ENCODE results near the gene LPP. TPM values are rescaled to one million over a fixed set of nuclear protein-coding genes. Genes with fewer than 3 reads are reported as not detected.

The LPP gene
- total RNA-seq, 3 donors from 2014 or later, result 262 to 816 (median 325) TPM

DNA sequence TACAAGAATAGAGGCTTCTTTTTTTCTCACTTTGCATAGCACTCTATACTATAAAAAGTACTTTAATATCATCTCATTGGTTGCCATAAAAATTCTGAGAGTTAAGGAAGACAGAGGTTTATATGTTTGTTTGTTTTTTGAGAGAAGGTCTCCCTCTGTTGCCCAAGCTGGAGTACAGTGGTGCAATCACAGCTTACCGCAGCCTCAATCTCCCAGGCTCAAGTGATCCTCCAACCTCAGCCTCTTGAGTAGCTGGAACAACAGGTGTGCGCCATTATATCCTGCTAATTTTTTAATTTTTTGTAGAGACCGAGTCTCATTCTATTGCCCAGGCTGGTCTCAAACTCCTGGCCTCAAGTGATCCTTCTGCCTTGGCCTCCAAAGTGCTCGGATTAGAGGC lies 250.2 kb downstream of the LPP start:
- intact Hi-C loops (cut with DNase I, micrococcal nuclease), result no loop called here
- H3K36me3 ChIP-seq (ENCODE audit: low read depth), result no peaks in the 10 kb centered on the region
- H3K4me1 ChIP-seq (ENCODE audit: low read depth), result no peaks in the 10 kb centered on the region
- TF ChIP-seq, protein P1, sequence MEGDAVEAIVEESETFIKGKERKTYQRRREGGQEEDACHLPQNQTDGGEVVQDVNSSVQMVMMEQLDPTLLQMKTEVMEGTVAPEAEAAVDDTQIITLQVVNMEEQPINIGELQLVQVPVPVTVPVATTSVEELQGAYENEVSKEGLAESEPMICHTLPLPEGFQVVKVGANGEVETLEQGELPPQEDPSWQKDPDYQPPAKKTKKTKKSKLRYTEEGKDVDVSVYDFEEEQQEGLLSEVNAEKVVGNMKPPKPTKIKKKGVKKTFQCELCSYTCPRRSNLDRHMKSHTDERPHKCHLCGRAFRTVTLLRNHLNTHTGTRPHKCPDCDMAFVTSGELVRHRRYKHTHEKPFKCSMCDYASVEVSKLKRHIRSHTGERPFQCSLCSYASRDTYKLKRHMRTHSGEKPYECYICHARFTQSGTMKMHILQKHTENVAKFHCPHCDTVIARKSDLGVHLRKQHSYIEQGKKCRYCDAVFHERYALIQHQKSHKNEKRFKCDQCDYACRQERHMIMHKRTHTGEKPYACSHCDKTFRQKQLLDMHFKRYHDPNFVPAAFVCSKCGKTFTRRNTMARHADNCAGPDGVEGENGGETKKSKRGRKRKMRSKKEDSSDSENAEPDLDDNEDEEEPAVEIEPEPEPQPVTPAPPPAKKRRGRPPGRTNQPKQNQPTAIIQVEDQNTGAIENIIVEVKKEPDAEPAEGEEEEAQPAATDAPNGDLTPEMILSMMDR (IDR thresholded peaks at IDR 0.05), result no peak
- no peak overlapping the region for H3K4me3 ChIP-seq
- DNase-seq (no peak), ATAC-seq (no peak)
- no peaks in the 10 kb centered on the region for H3K9me3 ChIP-seq

DNA sequence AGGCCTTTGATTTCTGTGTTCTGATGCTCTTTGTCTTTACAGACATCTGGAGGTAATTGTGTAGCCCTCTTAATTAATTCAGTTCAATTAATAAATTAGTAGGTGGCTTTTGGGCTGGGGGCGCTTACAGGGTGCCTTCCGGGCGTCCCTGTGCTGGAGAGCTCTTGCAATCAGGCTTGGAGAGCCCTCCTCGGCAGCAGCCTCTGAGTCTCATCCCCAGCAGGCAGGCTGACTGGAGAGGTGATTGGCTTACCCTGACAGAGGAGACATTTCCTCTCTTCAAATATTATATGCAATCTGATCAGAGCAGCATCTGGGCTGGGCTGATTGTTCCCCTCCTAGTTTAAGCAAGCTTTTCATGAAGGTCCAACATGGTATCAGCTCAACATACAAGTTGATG lies 250.7 kb downstream of the LPP start:
- Histone ChIP-seq H3K4me1 (ENCODE audit: low read depth) (no peaks in the 10 kb centered on the region), H3K9me3 (no peaks in the 10 kb centered on the region), H3K4me3 (no peak overlapping the region), H3K36me3 (ENCODE audit: low read depth) (no peaks in the 10 kb centered on the region)
- no peak for DNase-seq
- TF ChIP-seq, protein P1 (IDR thresholded peaks at IDR 0.05), result no peak
- ATAC-seq, result no peak
- intact Hi-C loops (cut with DNase I, micrococcal nuclease), result no loop called here

DNA sequence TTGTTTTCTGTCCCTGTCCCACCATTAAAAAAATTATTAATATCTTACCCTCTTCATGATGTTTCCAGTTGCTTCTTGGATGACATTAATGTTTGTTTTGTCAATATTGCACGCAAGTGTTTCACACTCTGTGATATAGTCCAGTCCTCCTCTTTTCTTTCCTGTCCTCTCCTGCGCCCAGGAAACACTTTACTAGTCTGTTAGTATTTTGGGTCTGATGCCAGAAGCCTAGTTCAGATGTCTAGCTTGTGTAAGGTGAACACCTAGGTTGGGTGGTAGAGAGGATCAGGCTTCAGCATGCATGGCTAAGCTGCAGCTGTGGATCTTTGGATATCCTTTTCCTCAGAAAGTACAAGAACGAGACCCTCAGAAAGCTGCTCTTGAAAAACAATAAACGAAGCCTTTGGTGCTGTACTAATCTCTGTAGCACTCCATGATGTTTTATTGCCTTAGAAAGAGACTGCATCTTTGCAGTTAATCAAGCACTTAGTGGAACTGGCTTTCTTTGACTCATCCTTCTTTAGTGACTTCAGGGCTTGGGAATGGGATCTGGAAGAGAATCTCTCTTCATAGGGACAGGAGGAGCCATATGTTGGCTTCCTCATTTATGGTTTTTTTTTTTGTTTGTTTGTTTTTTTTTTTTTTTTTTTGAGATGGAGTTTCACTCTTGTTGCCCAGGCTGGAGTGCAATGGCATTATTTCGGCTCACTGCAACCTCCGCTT lies 253.4 kb downstream of the LPP start:
- no peak for DNase-seq
- ATAC-seq, result no peak
- TF ChIP-seq, protein P1 (IDR thresholded peaks at IDR 0.05), result no peak
- Histone ChIP-seq H3K4me3 (no peak overlapping the region), H3K9me3 (no peaks in the 10 kb centered on the region), H3K36me3 (ENCODE audit: low read depth) (no peaks in the 10 kb centered on the region), H3K4me1 (ENCODE audit: low read depth) (no peaks in the 10 kb centered on the region)
- intact Hi-C loops (cut with DNase I, micrococcal nuclease), result no loop called here

DNA sequence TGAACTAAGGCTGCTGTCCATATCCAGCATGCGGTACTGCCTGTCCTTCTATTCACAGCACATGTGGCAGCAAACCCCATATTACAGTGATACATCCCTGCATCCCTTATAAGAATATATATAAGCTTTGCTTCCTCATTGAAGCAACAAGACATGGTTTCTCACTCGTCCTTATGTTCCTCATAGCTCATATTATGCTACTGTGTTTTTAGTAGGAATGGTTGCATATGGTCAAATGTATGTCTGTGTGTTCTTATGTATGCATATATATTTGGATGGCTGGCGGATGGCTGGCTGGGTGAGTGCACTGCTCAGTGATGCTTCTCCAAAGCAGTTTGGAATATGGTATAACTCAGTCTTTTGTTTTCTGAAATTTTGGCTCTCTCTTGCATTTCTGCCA lies 254.9 kb downstream of the LPP start:
- Histone ChIP-seq H3K4me3 (no peak overlapping the region), H3K36me3 (ENCODE audit: low read depth) (no peaks in the 10 kb centered on the region), H3K9me3 (no peaks in the 10 kb centered on the region), H3K4me1 (ENCODE audit: low read depth) (no peaks in the 10 kb centered on the region)
- intact Hi-C loops (cut with DNase I, micrococcal nuclease), result no loop called here
- ATAC-seq, result no peak
- TF ChIP-seq, protein P1 (IDR thresholded peaks at IDR 0.05), result no peak
- DNase-seq, result no peak

DNA sequence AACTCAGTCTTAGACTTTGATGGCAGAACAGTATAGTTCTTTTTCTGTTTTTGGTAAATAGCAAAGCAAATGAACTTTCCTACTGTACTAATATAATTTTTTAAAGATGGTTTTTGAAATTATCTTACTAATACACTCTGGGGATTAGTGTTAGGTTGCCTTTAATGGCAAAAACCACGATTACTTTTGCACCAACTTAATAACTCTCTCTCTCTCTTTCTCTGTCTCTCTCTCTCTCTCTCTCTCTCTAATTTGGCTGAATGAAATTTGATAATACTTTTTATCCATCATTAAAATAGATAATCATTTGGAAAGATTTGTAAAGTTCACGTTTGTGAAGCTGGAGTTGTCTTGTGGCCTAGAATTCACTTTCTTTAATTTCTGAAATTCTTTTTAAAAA lies 257.8 kb downstream of the LPP start:
- intact Hi-C loops (cut with DNase I, micrococcal nuclease), result no loop called here

More for the DNA sequence above, 257.8 kb downstream of the LPP start:
- no peaks in the 10 kb centered on the region for H3K9me3 ChIP-seq
- DNase-seq (no peak), ATAC-seq (no peak)
- H3K36me3 ChIP-seq (ENCODE audit: low read depth), result no peaks in the 10 kb centered on the region
- no peak overlapping the region for H3K4me3 ChIP-seq
- peaks cover 3% of the 10 kb centered on the region for H3K4me1 ChIP-seq (ENCODE audit: low read depth)
- TF ChIP-seq, protein P1 (IDR thresholded peaks at IDR 0.05), result no peak
